Left ventricle myocardium superior (tissue), 1 donor: ENCODE measurements around the gene FRMD7. TPM values are rescaled to one million over a fixed set of nuclear protein-coding genes. Genes with fewer than 3 reads are reported as not detected.

ENCODE experiments used
- ATAC-seq: fragments of 200-7000 bp; cut with Tn5 transposase; one replicate; pipeline ENCODE4 v1.9.1; 2020; ENCODE audit warnings: mild to moderate bottlenecking, moderate library complexity
- DNase-seq: peaks from one replicate; pipeline ENCODE4 v3.0.0-alpha.2; 2020
- intact Hi-C: fragments of 100-400 bp; cut with micrococcal nuclease; formaldehyde crosslinking; loops from one replicate; pipeline ENCODE4 v1.11.0; 2022
- total RNA-seq: library from RNA; stranded (reverse); fragmentation: NEBNext Ultra II Directional; extraction: Animal tissue kit (Norgen Biotek cat#: 25700); gene quantifications from one replicate; pipeline ENCODE4 v1.2.1, GENCODE V29; 2021
- donor health status: DM: no; HTN: yes; CAD: no; lungs with severe emphysema.

FRMD7 gene
- total RNA-seq, 1 donor from 2014 or later: 0.07 TPM

DNA sequence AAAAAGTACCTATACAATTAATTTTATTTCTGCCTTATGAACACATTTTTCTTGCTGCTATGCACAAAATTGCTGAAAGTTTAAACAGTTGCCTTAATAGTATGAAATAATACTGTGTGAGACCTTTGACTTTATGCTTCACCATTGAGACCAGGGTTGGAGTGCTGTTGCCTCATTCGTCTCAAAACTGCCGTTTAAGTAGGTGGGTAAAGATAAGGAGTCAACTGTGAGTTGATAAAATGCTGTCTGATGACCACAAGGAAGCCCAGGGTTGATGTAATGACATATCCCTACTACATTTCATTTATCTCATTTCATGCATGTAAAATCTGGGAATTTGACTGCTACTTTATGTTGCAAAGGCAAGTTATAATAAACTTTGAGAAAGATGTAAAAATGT, 81.3 kb downstream of the FRMD7 start:
- DNase-seq (no peak), ATAC-seq (no peak)
- intact Hi-C loops: no loop called here

DNA sequence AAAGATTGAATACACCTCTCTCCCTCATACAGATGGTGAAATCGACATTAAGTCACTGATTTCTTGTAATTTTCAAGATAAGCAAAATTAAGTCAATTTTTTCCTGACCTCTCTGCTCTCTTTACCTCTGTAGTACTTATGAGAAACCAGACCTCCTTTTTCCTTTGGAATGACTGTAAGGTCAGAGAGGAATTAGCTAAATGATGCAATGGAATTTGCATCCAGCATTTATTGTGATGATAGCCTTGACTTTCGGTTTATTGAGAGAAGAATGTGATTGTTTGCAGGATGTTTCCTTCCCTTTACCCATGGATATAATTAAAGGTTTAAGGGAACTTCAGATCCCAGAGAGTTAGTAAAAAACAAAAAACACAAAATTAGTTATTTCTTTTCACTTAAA, 82.4 kb downstream of the FRMD7 start:
- no peak for DNase-seq
- no peak for ATAC-seq
- intact Hi-C loops: no loop called here

DNA sequence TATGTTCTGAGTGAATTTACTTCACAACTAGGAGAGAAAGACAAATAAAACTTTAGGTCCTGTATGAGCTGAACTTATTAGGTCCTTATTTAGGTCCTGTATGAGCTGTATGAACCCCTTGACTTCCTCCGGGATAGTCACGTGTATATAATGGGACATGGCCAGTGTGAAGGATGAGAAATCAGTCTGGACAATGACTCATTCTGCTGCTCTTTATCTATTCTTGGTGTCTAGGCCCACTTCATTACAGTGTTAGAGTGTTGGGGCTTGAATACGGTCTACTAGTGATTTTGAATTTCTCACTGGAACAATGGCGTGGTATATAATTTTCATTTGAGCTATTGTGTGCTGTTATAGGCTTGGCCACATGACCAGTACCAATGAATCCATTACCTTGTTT, 82.9 kb downstream of the FRMD7 start:
- DNase-seq: no peak
- intact Hi-C loops: no loop called here
- ATAC-seq: no peak

DNA sequence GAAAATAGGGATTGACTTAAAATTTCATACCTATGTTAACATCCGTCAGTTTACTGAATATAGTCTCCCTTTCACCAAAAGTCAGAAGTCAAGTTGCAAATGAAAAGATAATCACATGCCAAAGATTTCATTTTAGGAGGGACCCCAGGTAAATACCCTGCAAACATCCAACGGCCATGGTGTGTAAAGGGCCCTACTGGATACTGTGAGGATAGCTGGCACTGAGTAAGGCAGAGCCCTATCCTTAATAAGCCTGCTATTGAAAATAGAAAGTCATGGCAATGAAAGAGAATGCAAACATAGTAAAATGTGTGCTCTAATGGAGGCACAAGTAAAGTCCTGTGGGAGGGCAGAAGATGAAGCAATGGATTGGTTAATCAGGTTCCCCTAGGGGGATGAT, 83.8 kb downstream of the FRMD7 start:
- ATAC-seq: no peak
- DNase-seq: no peak
- intact Hi-C loops: no loop called here

DNA sequence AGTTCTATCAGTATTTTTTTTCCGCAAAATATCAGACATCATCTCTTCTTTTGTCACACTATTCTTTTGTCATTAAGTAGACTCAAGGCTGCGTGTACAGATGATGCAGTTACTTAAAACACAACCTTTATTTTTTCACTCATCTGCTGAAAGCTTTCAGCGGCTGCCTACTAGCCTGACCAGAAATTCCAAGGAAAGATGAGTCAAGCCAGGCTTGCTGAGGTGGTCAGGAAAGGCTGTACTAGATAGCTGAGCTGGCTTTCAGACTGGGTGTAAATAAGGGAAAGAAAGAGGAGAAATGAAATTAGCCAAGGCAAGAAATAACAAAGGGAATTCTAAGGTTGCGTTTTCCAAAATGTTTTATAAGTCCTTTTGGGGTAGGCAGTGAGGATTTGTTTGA, 86.8 kb downstream of the FRMD7 start:
- DNase-seq (no peak), ATAC-seq (no peak)
- intact Hi-C loops: no loop called here

DNA sequence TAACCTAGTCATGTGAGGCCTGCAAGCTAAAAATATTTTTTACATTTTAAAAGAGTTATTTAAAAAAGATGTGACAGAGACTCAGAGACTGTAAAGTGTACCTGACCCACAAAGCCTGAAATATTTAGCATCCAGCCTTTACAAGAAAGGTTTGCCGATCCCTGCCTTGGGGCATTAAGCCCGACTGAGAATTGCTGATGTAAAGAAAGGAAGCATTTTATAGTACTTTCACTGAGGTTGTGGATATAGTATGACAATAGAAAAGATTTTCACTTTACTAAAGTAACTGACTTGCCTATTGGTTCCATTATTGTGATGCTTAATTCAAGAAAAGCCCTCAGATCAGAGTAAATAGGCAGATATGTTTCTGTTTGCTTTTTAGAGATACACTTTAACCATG, 87.8 kb downstream of the FRMD7 start:
- DNase-seq (no peak), ATAC-seq (no peak)
- intact Hi-C loops: no loop called here

DNA sequence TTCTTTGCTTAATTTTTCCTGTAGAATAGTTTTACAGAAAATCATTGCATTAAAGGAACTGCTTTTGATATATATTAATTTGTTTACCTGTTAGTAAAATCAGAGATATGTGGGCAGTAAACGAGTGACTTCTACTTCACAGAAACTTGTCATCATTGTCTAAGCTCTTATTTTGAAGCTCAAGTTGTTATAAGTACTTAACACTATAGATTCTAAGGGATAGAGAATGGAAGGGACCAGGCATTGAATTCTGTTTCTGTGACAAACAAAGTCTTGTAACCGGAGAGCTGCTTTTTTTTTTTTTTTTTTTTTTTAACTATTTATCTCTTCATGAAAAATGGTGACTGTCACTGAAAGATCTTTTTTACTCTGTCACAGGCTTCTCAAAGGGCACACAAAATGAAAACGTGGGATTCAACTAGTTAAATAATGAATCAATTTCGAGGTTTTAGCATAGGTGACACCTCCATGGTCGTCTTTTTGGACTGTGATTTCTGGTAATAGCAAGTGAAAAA, 90.3 kb downstream of the FRMD7 start:
- DNase-seq (no peak), ATAC-seq (no peak)
- intact Hi-C loops: no loop called here

DNA sequence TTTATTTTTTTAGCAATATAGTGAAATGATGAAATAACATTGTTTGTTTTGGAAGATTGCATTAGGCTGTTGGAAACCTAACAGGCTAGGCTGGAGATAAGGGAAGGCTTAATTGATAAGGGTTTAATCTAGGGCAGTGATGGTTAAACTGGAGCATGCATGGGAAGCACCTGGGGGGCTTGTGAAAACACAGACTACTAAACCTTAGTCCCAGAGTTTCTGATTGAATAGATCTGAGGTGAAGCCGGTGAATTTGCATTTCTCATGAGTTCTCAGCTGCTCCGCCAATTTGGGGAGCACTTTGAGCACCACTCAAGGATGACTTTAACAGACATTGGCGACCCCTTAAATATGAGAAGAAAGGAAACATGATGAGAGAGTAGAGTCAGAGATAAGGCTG, 93.2 kb downstream of the FRMD7 start:
- intact Hi-C loops: no loop called here
- no peak for ATAC-seq
- DNase-seq: no peak

GRCh38 chrX:132033166-132033565, 94.7 kb downstream of the FRMD7 start:
- intact Hi-C loops: no loop called here
- DNase-seq (no peak), ATAC-seq (no peak)

GRCh38 chrX:132031867-132032266, 96.0 kb downstream of the FRMD7 start:
- intact Hi-C loops: no loop called here
- no peak for DNase-seq
- ATAC-seq: no peak

- DNase-seq (no peak), ATAC-seq (no peak)
- intact Hi-C loops: no loop called here
Measured at GRCh38 chrX:132030264-132030663, 97.6 kb downstream of the FRMD7 start.

Other genes with a start within 250 kb of the FRMD7 start
- gene STK26, start 104.7 kb downstream of the FRMD7 start, total RNA-seq: 1.9 TPM
- 15.0 TPM for gene RAP2C, start 91.4 kb upstream of the FRMD7 start, total RNA-seq